ENCODE data around the gene TP53RK.

DNA sequence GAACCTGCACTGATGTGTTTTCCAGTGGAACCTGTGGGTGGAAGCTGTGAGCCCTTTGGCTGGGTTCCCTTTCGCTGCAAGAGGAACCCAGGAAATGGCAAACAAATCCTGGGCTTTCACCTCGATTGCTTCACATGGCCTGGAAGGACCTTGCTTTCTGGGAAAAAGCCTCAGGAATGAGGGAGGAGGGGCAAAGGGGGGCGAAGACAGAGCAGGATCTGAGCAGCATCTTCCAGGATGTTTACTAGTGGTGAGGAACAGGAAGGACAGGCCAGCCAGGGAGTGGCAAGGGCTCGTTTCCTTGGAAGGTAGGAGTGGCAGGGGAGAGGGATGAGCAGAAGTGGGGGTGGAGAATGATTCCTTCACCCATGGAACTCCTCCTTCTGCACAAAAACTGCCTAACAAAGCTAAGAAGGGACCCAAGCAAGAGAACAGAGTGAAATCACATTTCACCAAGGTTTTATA lies 26.1 kb upstream of the TP53RK start:
- TF ChIP-seq, protein P1, sequence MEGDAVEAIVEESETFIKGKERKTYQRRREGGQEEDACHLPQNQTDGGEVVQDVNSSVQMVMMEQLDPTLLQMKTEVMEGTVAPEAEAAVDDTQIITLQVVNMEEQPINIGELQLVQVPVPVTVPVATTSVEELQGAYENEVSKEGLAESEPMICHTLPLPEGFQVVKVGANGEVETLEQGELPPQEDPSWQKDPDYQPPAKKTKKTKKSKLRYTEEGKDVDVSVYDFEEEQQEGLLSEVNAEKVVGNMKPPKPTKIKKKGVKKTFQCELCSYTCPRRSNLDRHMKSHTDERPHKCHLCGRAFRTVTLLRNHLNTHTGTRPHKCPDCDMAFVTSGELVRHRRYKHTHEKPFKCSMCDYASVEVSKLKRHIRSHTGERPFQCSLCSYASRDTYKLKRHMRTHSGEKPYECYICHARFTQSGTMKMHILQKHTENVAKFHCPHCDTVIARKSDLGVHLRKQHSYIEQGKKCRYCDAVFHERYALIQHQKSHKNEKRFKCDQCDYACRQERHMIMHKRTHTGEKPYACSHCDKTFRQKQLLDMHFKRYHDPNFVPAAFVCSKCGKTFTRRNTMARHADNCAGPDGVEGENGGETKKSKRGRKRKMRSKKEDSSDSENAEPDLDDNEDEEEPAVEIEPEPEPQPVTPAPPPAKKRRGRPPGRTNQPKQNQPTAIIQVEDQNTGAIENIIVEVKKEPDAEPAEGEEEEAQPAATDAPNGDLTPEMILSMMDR (conservative IDR thresholded peaks at IDR 0.05; ENCODE audit: low read depth in 2 of 2): peak in 1 of 2 experiments; percentile 27; a peak in 1 of 4 replicates
- no peak for TF ChIP-seq EZH2 (IDR thresholded peaks at IDR 0.05; ENCODE audit: low read depth, unreplicated experiment)
- TF ChIP-seq EZH2phosphoT487 (IDR thresholded peaks at IDR 0.05; ENCODE audit: unreplicated experiment): no peak
- no peak for TF ChIP-seq POLR2AphosphoS5 (IDR thresholded peaks at IDR 0.05; ENCODE audit: low read depth)
- 0 out of 2 replicates have a peak, but pooled peaks have one; percentile 20 for TF ChIP-seq CREB1 (CRISPR knock-in tag; IDR thresholded peaks at IDR 0.05; ENCODE audit: low read depth)
- TF ChIP-seq, protein P2, sequence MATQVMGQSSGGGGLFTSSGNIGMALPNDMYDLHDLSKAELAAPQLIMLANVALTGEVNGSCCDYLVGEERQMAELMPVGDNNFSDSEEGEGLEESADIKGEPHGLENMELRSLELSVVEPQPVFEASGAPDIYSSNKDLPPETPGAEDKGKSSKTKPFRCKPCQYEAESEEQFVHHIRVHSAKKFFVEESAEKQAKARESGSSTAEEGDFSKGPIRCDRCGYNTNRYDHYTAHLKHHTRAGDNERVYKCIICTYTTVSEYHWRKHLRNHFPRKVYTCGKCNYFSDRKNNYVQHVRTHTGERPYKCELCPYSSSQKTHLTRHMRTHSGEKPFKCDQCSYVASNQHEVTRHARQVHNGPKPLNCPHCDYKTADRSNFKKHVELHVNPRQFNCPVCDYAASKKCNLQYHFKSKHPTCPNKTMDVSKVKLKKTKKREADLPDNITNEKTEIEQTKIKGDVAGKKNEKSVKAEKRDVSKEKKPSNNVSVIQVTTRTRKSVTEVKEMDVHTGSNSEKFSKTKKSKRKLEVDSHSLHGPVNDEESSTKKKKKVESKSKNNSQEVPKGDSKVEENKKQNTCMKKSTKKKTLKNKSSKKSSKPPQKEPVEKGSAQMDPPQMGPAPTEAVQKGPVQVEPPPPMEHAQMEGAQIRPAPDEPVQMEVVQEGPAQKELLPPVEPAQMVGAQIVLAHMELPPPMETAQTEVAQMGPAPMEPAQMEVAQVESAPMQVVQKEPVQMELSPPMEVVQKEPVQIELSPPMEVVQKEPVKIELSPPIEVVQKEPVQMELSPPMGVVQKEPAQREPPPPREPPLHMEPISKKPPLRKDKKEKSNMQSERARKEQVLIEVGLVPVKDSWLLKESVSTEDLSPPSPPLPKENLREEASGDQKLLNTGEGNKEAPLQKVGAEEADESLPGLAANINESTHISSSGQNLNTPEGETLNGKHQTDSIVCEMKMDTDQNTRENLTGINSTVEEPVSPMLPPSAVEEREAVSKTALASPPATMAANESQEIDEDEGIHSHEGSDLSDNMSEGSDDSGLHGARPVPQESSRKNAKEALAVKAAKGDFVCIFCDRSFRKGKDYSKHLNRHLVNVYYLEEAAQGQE (IDR thresholded peaks at IDR 0.05; ENCODE audit: unreplicated experiment): no peak
- TF ChIP-seq, protein P3, sequence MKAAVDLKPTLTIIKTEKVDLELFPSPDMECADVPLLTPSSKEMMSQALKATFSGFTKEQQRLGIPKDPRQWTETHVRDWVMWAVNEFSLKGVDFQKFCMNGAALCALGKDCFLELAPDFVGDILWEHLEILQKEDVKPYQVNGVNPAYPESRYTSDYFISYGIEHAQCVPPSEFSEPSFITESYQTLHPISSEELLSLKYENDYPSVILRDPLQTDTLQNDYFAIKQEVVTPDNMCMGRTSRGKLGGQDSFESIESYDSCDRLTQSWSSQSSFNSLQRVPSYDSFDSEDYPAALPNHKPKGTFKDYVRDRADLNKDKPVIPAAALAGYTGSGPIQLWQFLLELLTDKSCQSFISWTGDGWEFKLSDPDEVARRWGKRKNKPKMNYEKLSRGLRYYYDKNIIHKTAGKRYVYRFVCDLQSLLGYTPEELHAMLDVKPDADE (IDR thresholded peaks at IDR 0.05): no peak
- TF ChIP-seq JUNB (IDR thresholded peaks at IDR 0.05; ENCODE audit: unreplicated experiment): no peak
- no peak for TF ChIP-seq ZNF331 (CRISPR knock-in tag; IDR thresholded peaks at IDR 0.05; ENCODE audit: low read depth)
- no peak for TF ChIP-seq STAT1 (IDR thresholded peaks at IDR 0.05; ENCODE audit: unreplicated experiment)
- TF ChIP-seq ZNF114 (CRISPR knock-in tag; IDR thresholded peaks at IDR 0.05): no peak
- TF ChIP-seq NANOG (IDR thresholded peaks at IDR 0.05; ENCODE audit: borderline replicate concordance): no peak
